ENCODE results near the gene SPEN.

- TF ChIP-seq POLR2A (IDR thresholded peaks at IDR 0.05; ENCODE audit: low read length) (no peak), GATA1 (IDR thresholded peaks at IDR 0.05; ENCODE audit: low read depth, low read length) (no peak)
Measured at GRCh38 chr1:15816674-15817073, 30.8 kb upstream of the SPEN start.
